B cell (primary cell): Measurements from ENCODE around the gene STX1A.

Experiments
- EZH2 ChIP-seq: IDR thresholded peaks from 2 replicates; pipeline ENCODE4 v1.6.1; 2012; ENCODE audit warnings: borderline replicate concordance, low read depth, mild to moderate bottlenecking, moderate library complexity, low read length; ENCODE audit not compliant: insufficient read depth, poor library complexity, severe bottlenecking
- TF ChIP-seq, protein P1 (sequence below): fragments of 200-600 bp; IDR thresholded peaks from one replicate; pipeline ENCODE4 v1.8.0; 2022; ENCODE audit warnings: antibody characterized with exemption, mild to moderate bottlenecking

GRCh38 chr7:73758581-73759138, 39.2 kb upstream of the STX1A start:
- TF ChIP-seq, protein P1, sequence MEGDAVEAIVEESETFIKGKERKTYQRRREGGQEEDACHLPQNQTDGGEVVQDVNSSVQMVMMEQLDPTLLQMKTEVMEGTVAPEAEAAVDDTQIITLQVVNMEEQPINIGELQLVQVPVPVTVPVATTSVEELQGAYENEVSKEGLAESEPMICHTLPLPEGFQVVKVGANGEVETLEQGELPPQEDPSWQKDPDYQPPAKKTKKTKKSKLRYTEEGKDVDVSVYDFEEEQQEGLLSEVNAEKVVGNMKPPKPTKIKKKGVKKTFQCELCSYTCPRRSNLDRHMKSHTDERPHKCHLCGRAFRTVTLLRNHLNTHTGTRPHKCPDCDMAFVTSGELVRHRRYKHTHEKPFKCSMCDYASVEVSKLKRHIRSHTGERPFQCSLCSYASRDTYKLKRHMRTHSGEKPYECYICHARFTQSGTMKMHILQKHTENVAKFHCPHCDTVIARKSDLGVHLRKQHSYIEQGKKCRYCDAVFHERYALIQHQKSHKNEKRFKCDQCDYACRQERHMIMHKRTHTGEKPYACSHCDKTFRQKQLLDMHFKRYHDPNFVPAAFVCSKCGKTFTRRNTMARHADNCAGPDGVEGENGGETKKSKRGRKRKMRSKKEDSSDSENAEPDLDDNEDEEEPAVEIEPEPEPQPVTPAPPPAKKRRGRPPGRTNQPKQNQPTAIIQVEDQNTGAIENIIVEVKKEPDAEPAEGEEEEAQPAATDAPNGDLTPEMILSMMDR = no peak
- no peak for TF ChIP-seq EZH2
